Caki2 (cell line): ENCODE measurements around the gene C1S. TPM values are rescaled to one million over a fixed set of nuclear protein-coding genes. Genes with fewer than 3 reads are reported as not detected.
A peak's percentile ranks its signal among the peaks of the same experiment; 100 is the strongest.

Experiments used
- DNase-seq: peaks from one replicate; pipeline ENCODE4 v3.0.0-alpha.2; 2015; ENCODE audit warnings: low read depth
- in situ Hi-C: cut with HindIII; loops from 2 replicates; pipeline ENCODE4 v1.10.0; 2016; ENCODE audit warnings: low sequenced_read_pairs, low pct_unique_long_range_greater_than_20kb, mixed read lengths
- total RNA-seq: library from RNA; depleted of rRNA; stranded (reverse); fragments of >200 nt; shearing (Covaris generic); gene quantifications from 2 replicates; pipeline ENCODE4 v1.2.3, GENCODE V29; 2014; ENCODE audit warnings: low replicate concordance; rRNA removed

Gene C1S
- total RNA-seq, 1 experiment from 2014 or later = 11.0 TPM

- in situ Hi-C loops = no loop called here
- DNase-seq = no peak
Measured at GRCh38 chr12:7112041-7112440, 51.5 kb downstream of the C1S start.

- in situ Hi-C loops = no loop called here
- DNase-seq = peak; percentile 26
Measured at GRCh38 chr12:7113389-7113871, 52.9 kb downstream of the C1S start.

GRCh38 chr12:7114008-7114407 is 53.5 kb downstream of the C1S start:
- in situ Hi-C loops = no loop called here
- DNase-seq = no peak

DNA sequence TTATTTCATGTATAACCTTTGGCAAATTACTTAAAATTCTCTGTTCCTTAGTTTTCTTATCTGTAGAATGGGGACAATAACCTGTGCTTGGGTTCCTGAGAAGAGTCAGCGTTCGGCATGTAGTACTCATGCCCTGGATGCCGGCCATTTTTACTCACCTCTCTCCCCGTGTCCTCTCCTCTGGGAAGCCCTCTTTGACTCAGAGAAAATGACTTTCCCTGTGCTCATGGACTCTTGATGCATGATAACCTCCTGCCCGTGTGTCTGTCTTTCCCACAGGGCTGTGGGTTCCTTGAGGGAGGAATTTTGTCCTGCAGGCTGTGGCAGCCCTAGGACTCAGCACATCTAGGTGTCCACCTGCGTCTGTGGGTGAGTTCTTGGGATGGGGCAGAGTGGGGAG is 54.3 kb downstream of the C1S start:
- in situ Hi-C loops = no loop called here
- DNase-seq = no peak

DNA sequence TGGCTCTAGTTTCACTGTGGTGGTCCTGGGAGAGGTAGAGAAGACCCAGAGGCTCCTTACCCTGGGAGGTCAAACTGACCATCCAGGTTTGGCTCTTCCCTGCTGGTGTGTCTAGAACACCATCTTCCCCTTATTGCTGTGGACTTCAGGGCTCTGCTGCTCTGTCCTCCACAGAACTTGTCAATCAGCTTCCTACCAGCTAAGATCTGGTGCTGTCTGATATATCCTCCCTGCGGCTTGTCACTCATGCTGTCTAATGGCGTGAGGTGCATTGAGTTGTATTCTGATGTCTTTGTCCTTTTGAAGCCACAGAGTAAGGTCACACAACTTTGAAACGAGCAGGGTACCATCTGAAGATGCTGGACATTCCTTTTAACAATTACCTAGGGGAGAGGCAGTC is 55.7 kb downstream of the C1S start:
- no peak for DNase-seq
- in situ Hi-C loops = no loop called here

DNA sequence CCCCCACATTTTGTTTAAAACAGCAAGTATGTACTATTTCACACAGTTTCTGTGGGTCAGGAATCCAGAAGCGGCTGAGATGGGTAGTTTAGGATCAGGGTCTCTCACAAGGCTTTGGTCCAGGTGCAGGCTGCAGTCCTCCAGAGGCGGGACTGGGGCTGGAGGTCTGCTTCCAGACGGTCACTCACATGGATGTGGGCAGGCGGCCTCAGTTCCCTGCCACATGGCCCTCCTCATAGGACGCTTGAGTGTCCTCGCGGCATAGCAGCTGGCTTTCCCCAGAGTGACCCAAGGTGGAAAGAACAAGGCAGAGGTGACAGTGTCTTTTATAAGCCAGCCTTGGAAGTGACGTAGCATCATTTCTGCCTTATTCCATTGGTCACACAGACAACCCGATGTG is 56.4 kb downstream of the C1S start:
- in situ Hi-C loops = no loop called here
- no peak for DNase-seq

DNA sequence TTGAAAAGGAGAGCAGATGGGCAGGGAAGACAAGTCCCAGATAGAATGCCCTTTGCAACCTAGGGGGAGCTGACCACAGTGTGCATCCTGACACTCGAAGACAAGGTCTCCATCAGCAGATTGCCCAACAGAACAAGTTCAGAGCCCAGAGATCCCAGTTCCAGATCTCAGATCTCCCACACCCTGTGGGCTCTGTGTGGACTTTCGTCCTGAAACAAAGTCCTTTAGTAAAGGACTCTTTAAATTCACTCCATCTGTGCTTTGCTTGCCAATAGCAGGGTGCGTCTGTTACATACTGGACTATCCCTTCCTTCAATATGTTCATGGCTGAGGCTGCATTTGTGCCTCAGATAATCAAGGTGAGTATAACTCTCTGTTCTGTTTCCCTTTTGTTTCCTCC is 57.2 kb downstream of the C1S start:
- in situ Hi-C loops = no loop called here
- no peak for DNase-seq

DNA sequence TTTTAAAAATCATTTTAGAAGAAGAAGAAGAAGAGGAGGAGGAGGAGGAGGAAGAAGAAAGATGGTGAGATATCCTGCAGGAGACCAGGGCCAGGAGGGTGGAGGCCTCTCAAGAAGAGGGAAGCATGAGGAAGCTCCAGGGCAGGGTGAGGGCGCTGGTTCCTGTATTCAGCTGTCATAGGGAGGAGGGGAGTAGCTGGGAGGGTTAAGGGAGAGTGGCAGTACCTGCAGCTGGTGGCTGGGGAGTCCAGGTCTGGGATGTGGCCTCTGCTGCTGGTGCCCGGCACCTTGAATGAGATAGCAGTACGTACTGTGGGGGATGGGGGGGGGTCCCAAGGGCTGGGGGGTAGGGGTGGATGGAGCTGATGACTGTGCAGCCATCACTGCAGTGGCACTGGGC is 58.4 kb downstream of the C1S start:
- in situ Hi-C loops = no loop called here
- DNase-seq = no peak

GRCh38 chr12:7120166-7120565 is 59.6 kb downstream of the C1S start:
- DNase-seq = no peak
- in situ Hi-C loops = no loop called here

Other genes starting within 250 kb of the C1S start
- gene GPR162, start 238.9 kb upstream of the C1S start, total RNA-seq = 10.0 and 15.9 TPM in 2 replicates
- gene P3H3, start 232.3 kb upstream of the C1S start, total RNA-seq = 70.9 and 93.3 TPM in 2 replicates
- 0.14 and 0.46 TPM in 2 replicates for gene GNB3, start 219.8 kb upstream of the C1S start, total RNA-seq
- 136 and 216 TPM in 2 replicates for gene CDCA3, start 209.4 kb upstream of the C1S start, total RNA-seq
- 171 and 174 TPM in 2 replicates for gene USP5, start 208.6 kb upstream of the C1S start, total RNA-seq
- gene TPI1, start 193.2 kb upstream of the C1S start, total RNA-seq = 3,126 and 3,575 TPM in 2 replicates
- gene SPSB2, start 187.4 kb upstream of the C1S start, total RNA-seq = 63.0 and 79.5 TPM in 2 replicates
- gene LRRC23, start 155.9 kb upstream of the C1S start, total RNA-seq = 25.4 and 37.8 TPM in 2 replicates
- 91.9 and 127 TPM in 2 replicates for gene ENO2, start 146.1 kb upstream of the C1S start, total RNA-seq
- 0.84 and 2.8 TPM in 2 replicates for gene ATN1, start 132.8 kb upstream of the C1S start, total RNA-seq
- not detected in 2 replicates for gene RNU7-1, start 116.9 kb upstream of the C1S start, total RNA-seq
- 105 and 107 TPM in 2 replicates for gene C12orf57, start 116.7 kb upstream of the C1S start, total RNA-seq
- 28.3 and 30.2 TPM in 2 replicates for gene PTPN6, start 109.4 kb upstream of the C1S start, total RNA-seq
- gene PHB2, start 90.1 kb upstream of the C1S start, total RNA-seq = 458 and 488 TPM in 2 replicates
- gene EMG1, start 89.8 kb upstream of the C1S start, total RNA-seq = 43.4 and 93.6 TPM in 2 replicates
- gene LPCAT3, start 42.2 kb upstream of the C1S start, total RNA-seq = 19.5 and 26.3 TPM in 2 replicates
- gene C1R, start 31.7 kb downstream of the C1S start, total RNA-seq = 9.8 and 19.0 TPM in 2 replicates
- gene C1RL, start 48.5 kb downstream of the C1S start, total RNA-seq = 14.8 and 22.4 TPM in 2 replicates
- gene RBP5, start 68.2 kb downstream of the C1S start, total RNA-seq = not detected in 2 replicates
- gene CLSTN3, start 69.7 kb downstream of the C1S start, total RNA-seq = 3.4 and 13.8 TPM in 2 replicates
- 31.9 and 45.3 TPM in 2 replicates for gene PEX5, start 129.0 kb downstream of the C1S start, total RNA-seq
- not detected in 2 replicates for gene ACSM4, start 243.4 kb downstream of the C1S start, total RNA-seq